PFSK-1 (cell line): ENCODE results near the gene G6PC1.

Source experiments
- POLR2AphosphoS5 ChIP-seq: IDR thresholded peaks from 2 replicates; pipeline ENCODE4 v1.6.1; 2012; ENCODE audit warnings: low read depth, mild to moderate bottlenecking, control low read depth, low read length, moderate library complexity
- SIN3A ChIP-seq: IDR thresholded peaks from 2 replicates; pipeline ENCODE4 v1.6.1; 2012; ENCODE audit warnings: mild to moderate bottlenecking, low read length, moderate library complexity, borderline replicate concordance; ENCODE audit not compliant: insufficient read depth

DNA sequence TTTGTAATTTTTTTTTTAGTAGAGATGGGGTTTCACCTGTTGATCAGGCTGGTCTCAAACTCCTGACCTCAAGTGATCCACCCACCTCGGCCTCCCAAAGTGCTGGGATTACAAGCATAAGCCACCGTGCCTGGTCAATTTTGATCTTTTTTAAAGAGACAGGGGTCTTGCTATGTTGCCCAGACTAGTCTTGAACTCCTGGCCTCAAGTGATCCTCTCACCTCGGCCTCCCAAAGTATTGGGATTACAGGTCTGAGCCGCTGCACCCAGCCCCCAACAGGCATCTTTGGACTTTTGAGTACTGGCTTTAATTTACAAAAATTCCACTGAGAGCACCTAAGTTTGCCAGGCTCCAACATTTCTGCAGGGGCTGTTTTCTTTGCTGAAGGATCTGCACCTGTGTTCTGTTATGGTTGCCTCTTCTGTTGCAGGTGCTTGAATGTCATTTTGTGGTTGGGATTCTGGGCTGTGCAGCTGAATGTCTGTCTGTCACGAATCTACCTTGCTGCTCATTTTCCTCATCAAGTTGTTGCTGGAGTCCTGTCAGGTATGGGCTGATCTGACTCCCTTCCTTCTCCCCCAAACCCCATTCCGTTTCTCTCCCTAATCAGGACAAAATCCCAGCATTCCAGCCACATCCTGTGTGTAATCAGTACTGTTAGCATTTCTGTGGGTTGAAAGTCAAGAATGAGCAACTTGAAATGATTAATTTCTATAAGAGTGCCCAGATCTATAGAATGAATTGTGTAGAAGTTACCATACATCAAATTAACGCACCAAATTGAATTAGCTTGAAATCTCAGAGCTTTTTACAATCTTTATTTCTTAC is 8.5 kb downstream of the G6PC1 start:
- TF ChIP-seq SIN3A, result no peak
- no peak for TF ChIP-seq POLR2AphosphoS5
